ENCODE measurements around the gene AGT.
"Not testable (repeated sequence)": the region's sequence is repeated elsewhere in the genome, so short reads cannot be mapped to it uniquely, and the experiment has no call there.

AGT gene

DNA sequence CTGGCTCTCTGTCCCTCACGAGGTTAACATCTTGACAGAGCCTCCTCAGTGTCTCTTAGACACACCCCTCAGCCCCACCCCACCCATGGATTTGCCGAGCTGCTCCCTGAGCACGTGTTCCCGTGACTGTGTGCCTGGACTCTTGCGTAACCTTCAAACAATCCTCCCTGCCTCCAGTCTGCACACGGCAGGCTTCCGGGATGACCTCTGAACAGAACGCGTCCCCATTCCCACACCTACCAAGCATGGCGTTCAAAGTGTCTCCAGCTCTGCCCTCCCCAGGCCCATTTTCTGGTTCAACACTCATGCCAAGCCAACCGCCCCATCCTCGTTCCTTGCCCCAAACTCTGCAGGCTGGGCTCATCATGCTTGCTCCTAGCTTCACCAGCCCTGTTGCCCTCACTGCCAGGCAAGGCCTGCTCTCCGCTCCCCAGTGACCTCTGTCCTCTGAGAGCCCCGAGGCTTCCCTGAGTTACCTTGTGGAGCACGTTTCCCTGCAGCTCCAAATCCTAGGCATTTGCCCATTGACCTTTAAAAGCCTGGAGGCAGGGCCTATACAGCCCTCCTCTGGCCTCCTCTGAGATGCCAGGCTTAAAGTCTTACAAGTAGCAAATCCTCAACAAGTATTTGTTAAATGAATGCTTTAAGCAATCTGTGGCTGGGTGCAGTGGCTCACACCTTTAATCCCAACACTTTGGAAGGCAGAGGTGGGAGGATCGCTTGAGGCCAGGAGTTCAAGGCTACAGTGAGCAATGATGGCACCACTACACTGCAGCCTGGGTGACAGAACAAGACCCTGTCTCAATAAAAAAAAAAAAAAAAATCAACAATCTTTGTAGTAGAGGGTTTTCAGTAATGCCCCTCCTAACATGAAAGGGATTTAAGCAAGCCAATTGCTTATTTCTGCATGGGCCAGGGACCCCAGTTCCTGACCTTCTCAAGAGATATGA is 5.0 kb downstream of the AGT start:
- FAIRE-seq (no peak), DNase-seq (ENCODE audit: insufficient read length, low spot score) (no peak)

DNA sequence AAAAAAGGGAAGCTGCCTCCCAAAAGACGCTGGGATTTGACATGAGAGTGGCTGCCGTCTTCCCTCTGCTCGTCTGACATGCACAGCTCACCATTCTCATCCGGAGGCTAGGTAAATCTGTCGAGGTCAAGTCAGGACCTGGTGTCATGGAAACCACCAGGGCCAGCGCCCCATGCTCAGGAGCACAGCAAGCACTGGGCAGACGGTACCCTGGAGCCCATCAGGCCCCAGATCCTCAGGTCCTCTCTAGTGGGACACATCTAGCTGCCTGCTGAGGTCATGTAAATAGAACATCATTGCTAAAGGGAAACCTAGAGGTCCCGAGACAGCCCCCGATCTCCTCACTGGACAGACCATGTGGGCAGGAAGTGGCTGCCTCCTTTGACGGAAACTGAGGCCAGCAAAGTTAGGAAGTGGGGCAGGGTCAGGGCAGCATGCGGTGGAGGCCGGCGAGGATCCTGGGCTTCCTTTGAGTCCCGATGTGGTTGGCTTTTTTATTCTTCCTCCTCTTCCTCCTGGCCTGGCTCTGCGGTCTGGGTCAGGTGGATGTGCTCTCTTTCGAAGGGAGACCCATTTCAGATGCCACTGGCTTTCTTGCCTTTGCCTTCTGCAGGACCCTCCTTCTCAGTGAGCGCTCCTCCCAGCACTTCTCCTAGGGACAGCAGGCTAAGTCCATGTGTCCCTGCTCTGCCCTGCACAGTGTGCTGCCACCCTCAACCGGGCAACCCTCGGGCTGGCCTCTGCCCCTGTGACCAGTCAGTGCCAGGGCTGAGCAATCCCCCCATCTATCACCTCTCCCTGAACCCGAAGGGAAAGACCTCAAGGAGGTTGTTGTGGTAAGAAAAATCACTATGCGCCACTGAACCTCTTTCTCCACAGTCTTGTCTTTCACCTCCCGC is 5.9 kb downstream of the AGT start:
- FAIRE-seq: no peak
- DNase-seq (ENCODE audit: insufficient read length, low spot score): no peak

DNA sequence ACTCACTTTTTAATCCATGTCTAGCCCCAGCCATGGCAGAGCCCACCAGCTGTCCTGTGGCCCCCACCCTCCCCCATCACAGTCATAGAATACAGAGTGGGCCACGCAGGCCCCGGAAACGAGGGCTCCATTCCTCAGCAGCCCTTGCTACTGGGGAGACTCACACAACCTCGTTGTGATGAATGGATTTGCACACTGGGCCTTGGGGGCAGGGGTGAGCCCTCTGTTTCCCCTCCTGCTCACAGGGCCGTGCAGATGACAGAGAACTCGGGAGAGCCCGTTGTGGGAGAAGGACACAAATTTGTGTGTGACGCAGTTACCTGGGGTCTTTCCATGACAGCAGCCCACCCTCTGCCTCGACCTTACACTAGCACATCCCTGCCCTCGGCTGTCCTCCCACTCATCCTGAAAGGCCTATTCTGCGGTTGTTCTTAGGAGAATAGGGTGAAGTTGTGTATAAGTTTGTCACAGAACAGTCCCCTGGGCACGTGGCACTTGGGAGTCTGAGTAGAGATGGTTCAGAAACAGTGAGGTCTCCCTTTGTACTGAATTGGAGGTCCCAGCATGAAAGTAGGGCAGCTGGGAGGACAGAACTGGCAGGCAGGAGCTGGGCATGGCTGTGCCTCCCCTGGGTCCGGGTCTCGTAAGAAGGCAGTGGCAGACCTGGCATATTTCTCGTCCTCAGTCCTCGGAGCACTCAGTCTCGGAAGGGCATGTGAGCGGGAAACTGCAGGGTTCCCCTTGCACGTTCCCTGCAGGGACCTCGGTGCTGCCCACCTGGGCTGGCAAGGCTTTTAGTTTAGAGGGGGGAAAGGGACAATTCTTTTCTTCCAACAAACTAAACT is 6.8 kb downstream of the AGT start:
- no peak for DNase-seq (ENCODE audit: insufficient read length, low spot score)
- no peak for FAIRE-seq

DNA sequence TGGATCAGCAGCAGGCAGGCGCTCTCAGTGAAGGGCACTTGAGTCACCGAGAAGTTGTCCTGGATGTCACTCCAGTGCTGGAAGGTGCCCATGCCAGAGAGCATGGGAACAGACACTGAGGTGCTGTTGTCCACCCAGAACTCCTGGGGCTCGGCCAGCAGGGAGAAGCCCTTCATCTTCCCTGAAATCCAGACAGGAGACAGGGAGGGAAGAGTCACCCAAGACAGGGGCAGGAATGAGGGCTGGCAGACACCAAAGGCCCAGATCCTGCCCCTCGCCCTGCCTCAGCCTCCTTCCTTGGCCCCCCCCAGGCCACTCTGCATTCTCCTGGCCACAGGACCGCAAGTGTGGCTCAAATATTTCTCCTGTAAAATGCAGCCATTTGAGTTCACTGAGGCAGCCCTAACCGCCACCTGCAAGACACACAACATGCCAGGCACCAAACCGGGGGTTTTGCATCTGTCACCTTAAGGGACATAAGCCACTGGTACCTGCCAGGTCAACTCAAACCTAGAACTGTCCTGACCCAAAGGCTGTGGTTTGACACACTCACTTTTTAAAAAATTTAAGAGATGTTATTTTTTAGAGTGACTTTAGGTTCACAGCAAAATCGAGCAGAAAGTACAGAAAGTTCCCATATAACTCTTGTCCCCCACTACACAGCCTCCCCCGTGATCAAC is 7.8 kb downstream of the AGT start:
- no peak for DNase-seq (ENCODE audit: insufficient read length, low spot score)
- no peak for FAIRE-seq

DNA sequence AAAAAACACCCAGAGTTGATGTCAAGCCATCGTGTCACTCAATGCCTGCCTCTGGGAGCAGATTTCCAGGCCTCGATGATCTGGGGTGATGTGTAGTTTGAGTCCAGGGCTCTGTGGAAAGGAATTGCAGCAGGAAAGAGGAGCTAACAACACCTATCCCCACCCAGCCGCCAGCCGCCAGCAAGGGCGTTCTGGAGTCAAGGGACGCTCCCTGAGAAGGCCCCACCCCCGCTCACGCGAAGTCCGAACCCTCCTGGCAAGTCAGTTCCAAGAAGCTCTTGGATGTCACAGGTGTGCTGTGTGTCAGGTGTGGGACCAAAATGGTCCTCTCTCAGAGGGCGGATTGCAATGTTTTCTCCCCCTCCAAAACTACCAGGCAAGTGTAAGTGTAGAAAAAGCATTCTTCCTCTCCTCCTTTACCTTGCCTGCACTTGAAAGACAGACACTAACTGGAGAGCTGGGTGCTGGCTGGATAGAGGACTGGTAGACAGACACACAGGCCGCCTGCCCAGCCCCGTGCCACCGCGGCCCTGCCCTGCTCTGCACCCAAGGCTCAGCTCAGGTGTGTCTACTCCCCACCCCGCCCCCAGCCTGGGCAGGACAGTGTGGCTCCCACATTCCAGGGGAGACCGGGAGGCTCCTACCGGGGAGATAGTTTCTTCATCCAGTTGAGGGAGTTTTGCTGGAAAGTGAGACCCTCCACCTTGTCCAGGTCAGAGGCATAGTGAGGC is 8.5 kb downstream of the AGT start:
- DNase-seq (ENCODE audit: insufficient read length, low spot score) (no peak), FAIRE-seq (no peak)

DNA sequence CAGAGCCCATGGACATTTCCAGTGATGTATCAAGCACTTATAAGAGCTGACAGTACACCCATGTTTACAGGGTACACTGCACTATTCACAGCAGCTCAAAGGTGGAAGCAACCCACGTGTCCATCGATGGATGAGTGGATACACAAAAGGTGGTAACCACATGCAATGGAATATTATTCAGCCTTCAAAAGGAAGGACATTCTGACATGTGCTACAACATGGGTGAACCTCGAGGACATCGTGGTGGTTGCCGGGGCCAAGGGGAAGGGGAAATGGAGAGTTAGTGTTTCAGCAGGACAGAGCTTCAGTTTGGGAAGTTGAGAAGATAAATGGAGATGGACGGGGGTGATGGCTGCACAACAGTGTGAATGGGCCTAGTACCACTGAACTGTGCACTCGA is 9.1 kb downstream of the AGT start:
- DNase-seq (ENCODE audit: insufficient read length, low spot score) (no peak), FAIRE-seq (no peak)

DNA sequence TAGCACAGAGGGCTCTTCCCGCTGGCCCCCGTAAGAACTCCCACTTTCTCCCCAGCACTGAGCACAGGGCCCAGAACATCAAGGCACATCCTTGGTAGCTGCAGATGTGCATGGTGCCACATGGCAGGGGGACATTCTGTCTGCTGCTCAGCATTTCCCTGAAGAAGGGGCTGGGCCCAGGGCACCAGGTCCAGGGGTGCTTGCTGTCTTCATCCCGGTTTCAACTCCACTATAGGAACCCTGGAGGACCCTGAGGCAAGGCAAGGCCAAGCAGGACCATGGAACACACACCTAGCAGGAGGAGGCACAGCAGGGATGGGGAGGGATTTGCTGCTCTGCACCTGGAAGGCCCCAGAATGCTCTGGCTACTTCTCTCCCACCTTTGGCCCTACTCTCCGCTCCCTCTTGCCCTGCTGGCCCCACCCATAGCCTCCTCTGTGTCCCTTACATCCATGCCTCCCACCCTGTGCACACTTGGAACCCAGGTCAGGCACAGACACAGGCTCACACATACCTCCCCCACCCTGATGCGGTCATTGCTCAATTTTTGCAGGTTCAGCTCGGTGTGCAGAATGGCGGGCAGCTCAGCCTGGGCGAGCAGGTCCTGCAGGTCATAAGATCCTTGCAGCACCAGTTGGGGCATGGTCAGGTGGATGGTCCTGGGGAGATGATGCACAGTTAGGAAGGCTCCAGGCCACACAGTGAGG is 10.1 kb downstream of the AGT start:
- FAIRE-seq (no peak), DNase-seq (ENCODE audit: insufficient read length, low spot score) (no peak)

DNA sequence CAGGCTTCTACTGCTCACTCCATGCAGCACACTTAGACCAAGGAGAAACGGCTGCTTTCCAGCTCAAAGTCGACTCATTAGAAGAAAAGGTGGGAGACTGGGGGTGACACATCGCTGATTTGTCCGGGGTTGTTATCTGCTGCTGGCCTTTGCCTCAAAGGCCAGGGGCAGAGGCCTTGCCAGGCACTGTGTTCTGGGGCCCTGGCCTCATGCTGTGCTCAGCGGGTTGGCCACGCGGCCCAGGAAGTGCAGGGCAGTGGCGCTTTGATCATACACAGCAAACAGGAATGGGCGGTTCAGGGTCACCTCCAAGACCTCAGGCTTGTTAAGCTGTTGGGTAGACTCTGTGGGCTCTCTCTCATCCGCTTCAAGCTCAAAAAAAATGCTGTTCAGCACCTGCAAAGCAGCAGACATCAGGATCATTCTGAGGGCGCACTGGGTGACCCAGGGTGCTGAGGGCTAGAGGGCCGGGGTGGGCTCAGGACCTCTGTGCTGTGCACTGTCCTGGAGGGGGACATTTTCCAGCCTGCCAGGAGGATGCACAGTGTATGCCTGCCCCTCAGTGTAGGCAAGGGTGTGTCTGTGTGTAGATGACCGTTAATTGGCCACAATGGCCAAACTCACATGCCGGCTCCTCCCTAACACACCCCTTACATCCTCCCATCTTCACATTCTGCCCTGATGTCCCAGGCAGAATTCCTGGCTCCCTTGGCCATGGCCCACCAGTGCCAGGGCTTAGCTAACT is 10.8 kb downstream of the AGT start:
- no peak for DNase-seq (ENCODE audit: insufficient read length, low spot score)
- no peak for FAIRE-seq

DNA sequence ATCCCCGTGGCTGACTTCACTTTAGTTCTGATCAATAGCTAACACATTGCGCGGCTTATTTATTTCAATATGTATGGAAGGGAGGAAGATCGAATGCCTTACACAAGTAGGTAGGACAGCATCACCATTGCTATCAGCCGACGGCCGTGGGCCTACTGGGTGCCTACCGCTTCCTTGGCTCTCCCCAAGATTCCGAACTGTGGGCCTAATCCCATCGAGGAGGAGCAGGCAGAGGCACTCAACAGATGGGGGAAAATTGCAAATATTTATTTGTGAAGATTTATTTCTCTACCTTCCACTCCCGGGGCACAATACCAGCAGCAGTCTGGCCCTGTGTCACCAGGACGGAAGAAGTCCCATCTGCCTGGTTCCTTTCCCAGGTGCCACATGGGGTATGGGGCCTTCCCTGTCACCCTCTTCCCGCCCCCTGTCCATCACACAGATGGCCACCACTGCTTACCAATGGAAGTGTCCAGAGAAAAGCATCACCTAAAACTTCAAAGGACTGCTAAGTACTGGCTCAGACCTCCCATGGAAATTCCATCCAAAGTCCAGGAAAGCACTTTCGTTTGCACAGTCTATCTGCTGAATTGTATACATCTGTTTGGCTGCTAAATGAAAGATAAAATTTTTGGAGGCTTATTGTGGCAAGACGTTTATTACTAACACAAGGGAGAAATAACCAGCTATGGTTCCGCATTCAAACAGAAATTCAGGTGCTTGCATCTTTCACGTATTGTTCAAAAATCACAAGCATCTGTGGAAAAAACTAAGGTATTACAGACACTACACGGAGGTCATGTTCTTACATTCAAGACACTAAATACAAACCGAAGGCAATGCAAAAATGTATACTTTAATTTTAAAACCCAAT is 11.8 kb downstream of the AGT start:
- FAIRE-seq: no peak

DNA sequence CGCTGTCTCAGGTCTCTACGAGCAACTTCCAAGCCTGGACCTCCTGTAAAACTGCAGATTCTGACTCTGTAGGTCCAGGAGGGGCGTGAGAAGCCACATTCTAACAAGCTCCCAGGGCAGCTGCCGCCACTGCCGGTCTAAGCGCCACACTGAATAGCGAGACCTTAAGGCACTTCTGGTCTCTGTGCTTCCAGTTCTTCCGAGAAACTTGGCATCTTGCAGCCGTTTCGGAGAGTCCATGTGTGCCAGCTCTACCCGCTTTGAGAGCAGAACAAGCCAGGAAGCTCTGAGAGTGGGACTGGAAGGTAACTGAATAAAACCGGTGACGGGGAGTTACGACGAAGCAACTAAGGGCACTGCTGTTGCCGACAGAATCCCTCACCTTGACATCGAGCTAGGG is 12.5 kb downstream of the AGT start:
- FAIRE-seq: no peak
- DNase-seq (ENCODE audit: insufficient read length, low spot score): no peak

More for the DNA sequence above, 11.8 kb downstream of the AGT start:
- no peak for DNase-seq (ENCODE audit: insufficient read length, low spot score)

DNA sequence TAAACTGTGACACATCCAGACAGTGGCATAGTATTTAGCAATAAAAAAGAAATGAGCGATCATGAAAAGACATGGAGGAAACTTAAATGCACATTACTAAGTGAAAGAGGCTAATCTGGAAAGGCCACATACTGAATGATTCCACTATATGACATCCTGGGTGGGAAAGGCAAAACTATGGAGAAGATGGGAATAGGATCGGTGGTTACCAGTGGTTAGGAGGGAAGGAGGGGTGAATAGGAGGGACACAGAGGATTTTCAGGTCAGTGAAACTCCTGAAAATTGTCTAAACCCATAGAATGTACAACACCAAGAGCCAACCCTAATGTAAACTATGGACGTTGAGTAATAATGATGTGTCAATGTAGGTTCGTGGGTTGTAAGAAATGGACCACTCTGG is 13.8 kb downstream of the AGT start:
- FAIRE-seq: no peak
- DNase-seq (ENCODE audit: insufficient read length, low spot score): no peak

DNA sequence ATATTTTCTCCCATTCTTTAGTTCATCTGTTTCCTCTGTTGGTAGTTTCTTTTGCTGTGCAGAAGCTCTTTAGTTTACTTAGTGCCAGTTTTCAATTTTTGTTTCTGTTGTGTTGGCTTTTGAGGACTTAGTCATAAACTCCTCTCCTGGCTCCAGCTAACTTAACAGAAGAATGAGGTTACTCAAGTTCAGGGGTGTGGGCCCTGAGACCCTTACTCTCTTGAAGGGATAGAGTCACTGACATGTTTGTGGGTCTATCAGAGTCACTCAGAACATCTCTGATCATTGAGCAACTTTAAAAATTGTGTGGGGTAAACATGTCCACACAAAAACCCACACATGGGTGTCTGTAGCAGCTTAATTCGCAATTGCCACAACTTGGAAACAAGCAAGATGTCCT is 14.2 kb downstream of the AGT start:
- no peak for FAIRE-seq
- no peak for DNase-seq (ENCODE audit: insufficient read length, low spot score)

DNA sequence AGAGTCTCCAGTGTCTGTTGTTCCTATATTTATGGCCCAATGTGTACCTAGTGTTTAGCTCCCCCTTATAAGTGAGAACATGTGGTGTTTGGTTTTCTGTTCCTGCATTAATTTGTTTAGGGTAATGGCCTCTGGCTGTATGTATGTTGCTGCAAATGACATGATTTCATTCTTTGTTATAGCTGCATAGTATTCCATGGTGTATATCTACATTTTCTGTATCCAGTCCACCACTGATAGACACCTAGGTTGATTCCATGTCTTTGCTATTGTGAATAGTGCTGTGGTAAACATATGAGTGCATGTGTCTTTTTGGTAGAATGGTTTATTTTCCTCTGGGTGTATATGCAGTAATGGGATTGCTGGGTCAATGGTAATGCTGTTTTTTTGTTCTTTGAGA is 15.0 kb downstream of the AGT start:
- not testable (repeated sequence) for DNase-seq (ENCODE audit: insufficient read length, low spot score); FAIRE-seq

DNA sequence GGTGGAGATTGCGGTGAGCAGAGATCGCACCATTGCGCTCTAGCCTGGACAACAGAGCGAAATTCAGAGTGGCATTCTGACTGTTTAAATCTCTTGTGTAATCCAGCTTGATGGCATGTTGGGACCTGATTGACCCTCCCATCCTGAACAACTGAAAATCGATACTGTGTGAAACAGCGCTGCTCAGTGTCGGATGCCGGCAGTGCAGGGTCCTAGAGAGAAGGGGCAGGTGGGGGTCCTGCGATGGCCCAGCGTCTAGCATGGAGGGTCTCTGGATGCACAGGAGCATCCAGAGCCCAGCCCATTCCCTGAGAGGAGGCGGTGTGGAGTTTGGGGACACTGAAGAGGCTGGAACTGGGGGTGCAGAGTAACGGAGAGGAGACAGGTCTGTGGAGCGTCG is 15.8 kb downstream of the AGT start:
- FAIRE-seq: no peak

DNA sequence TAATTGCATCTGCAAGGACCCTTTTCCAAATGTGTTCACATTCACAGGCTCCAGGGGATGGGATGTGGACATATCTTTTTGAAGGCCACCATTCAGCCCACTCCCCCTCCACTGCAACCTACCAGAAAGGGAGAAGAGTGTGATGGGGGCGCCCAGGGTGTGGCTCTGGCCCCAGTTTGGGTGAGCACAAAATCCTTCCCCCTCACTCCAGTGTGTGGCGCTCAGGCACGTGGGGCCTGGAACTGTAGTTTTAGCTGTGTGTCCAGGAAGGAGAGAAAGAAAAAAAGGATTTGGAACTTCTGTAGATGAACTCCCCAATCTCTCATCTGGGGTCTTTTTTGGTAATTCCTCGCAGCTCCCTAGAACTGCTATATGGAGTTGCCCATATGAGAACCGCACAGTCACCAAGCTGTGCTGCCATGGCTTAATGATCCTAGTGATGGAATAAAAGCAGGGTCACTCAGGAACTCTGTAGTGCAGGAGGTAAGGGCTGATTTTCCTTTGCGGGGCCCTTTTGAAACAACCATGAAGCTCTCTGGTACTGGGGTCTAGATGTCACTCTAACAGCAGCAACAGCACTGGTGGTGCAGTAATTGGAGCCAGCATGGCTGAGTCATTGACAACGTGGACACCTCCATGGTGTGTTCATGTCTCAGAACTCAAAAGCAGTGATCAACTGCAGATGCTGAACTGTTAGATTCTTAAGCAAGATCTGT is 17.0 kb downstream of the AGT start:
- FAIRE-seq (no peak), DNase-seq (ENCODE audit: insufficient read length, low spot score) (no peak)

More for the DNA sequence above, 15.8 kb downstream of the AGT start:
- DNase-seq (ENCODE audit: insufficient read length, low spot score): no peak

DNA sequence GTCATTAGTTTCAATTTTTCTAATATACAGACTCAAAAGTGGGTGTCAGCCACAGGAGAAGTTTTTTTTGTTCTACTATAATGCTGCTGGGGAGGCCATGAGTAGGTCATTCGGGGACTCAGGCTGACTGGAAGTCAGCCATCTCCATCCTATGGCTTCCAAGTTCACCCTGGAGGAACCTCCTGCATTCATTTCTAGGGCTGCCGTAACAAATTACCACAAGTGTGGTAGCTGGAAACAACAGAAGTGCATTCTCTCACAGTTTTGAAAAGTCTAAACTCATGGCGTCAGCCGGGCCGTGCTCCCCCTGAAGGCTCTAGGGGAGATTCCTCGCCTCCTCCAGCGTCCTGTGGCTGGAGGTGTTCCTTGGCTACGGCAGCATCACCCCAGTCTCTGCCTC is 17.7 kb downstream of the AGT start:
- DNase-seq (ENCODE audit: insufficient read length, low spot score): no peak
- FAIRE-seq: no peak

DNA sequence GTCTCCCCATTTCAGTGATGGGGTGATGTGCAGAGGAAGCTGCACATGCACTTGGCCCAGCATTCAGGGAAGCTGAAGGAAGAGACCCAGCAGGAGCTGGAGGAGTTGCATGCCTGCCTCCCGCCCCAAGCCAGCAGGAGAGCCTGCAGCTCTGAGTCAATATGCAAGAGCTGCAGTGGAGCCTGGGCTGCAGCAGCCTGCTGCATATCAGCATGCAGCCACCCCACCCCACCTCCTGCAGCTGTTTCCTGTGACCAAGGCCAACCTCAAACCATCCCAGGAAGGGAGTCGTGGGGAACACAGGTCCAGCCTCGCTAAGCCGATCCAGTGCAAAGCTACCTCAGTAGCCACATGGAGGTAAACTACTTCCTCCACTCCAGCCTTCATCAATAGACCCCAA is 18.9 kb downstream of the AGT start:
- DNase-seq (ENCODE audit: insufficient read length, low spot score) (no peak), FAIRE-seq (no peak)

Data from HTR-8/SVneo (cell line).